ENCODE data around the gene CISTR. TPM values are rescaled to one million over a fixed set of nuclear protein-coding genes. Genes with fewer than 3 reads are reported as not detected.

The CISTR gene
- total and polyA plus RNA-seq, 2 donors (not counting 3 experiments of a cell fraction or from before 2014, with no cell fraction given): not detected

GRCh38 chr12:53701518-53702264, 50.1 kb downstream of the CISTR start:
- no peaks in the 10 kb centered on the region for H3K36me3 ChIP-seq (ENCODE audit: control insufficient read depth in 2 of 2, extremely low read depth in 1 of 2, insufficient read depth in 2 of 2, low read length in 2 of 2)
- FAIRE-seq (peak; percentile 85), DNase-seq (ENCODE audit: low read depth, low spot score) (peak; percentile 69)
- H3K4me2 ChIP-seq (ENCODE audit: insufficient read depth, low read length): no peak overlapping the region
- no peaks in the 10 kb centered on the region for H3K9me3 ChIP-seq (replicated peaks; ENCODE audit: control insufficient read depth, insufficient read depth, low read length)
- H4K20me1 ChIP-seq (replicated peaks; ENCODE audit: control insufficient read depth, extremely low read depth, insufficient read depth, low read length): no peaks in the 10 kb centered on the region
- H3K79me2 ChIP-seq (ENCODE audit: control insufficient read depth, insufficient read depth, low read length): no peaks in the 10 kb centered on the region
- ChIA-PET POLR2A (no interaction called here), CTCF (interaction anchor here (0.6 to 20.3 kb wide), 19 partner anchors 12 to 500 kb away, joined by 3 to 719 read pairs (median 4); partner anchors contain the start of gene CALCOCO1)
- peaks cover 57 to 72% of the 10 kb centered on the region in 2 experiments for H3K27me3 ChIP-seq (ENCODE audit: control insufficient read depth in 2 of 2, insufficient read depth in 2 of 2, low read length in 2 of 2)
- no peak overlapping the region for H2AFZ ChIP-seq (ENCODE audit: low read depth, low read length)
- no peak overlapping the region for H3K4me3 ChIP-seq (replicated peaks in 1 of 3; ENCODE audit: insufficient read depth in 1 of 3, low read depth in 1 of 3, low read length in 3 of 3)
- no peak overlapping the region for H3K27ac ChIP-seq (ENCODE audit: insufficient read depth, low read depth, low read length)
- TF ChIP-seq CTCF (IDR thresholded peaks at IDR 0.05; ENCODE audit: extremely low read depth in 1 of 2, insufficient read depth in 1 of 2, low read depth in 1 of 2, low read length in 2 of 2) (peak; percentile 95 to 96), MAX (IDR thresholded peaks at IDR 0.05; ENCODE audit: insufficient read depth, insufficient read length) (no peak), EZH2 (IDR thresholded peaks at IDR 0.05; ENCODE audit: borderline replicate concordance, low read depth, low read length, severe bottlenecking) (peak; percentile 49), GATA2 (IDR thresholded peaks at IDR 0.05; ENCODE audit: insufficient read depth, insufficient read length, low read depth, low read length) (no peak), POLR2AphosphoS5 (IDR thresholded peaks at IDR 0.05; ENCODE audit: insufficient read depth, low read depth, low read length) (no peak), POLR2A (IDR thresholded peaks at IDR 0.05; ENCODE audit: low read depth, low read length) (no peak), FOS (IDR thresholded peaks at IDR 0.05; ENCODE audit: borderline replicate concordance, insufficient read depth, low read length) (no peak), MYC (IDR thresholded peaks at IDR 0.05; ENCODE audit: low read depth, low read length) (no peak)
- H3K9me1 ChIP-seq (replicated peaks; ENCODE audit: control insufficient read depth, extremely low read depth, insufficient read depth, low read length): no peaks in the 10 kb centered on the region
- no peaks in the 10 kb centered on the region for H3K4me1 ChIP-seq (ENCODE audit: control insufficient read depth, extremely low read depth, insufficient read depth, low read length)
- intact Hi-C loops (cut with micrococcal nuclease) (loop anchor here (1.0 to 5.0 kb wide), 3 partner anchors 42 to 286 kb away; partner anchors contain the start of gene HOXC10), dilution Hi-C loops (cut with MboI; ENCODE audit: extremely low pct_ligation_motif_present, low sequenced_read_pairs) (no loop called here)
- BruUV-seq (replicated peaks): no TSS peak
- no peak overlapping the region for H3K9ac ChIP-seq (replicated peaks; ENCODE audit: extremely low read depth, insufficient read depth, low read length)

Measured in endothelial cell of umbilical vein (primary cell).